ENCODE measurements around the gene ADIPOR2. TPM values are rescaled to one million over a fixed set of nuclear protein-coding genes. Genes with fewer than 3 reads are reported as not detected.
A peak's percentile ranks its signal among the peaks of the same experiment; 100 is the strongest.
"Not testable (repeated sequence)": the region's sequence is repeated elsewhere in the genome, so short reads cannot be mapped to it uniquely, and the experiment has no call there.

The ADIPOR2 gene
- total RNA-seq, 4 donors from 2014 or later: 46.0 to 59.3 (median 52.4) TPM

- H3K4me3 ChIP-seq (replicated peaks in 1 of 3): no peak overlapping the region
- H3K36me3 ChIP-seq: no peaks in the 10 kb centered on the region
- TF ChIP-seq POLR2A (IDR thresholded peaks at IDR 0.05): no peak
- no peak for TF ChIP-seq CTCF (IDR thresholded peaks at IDR 0.05)
- intact Hi-C loops (cut with DNase I): no loop called here
- WGBS, 2 donors: 84 to 85% methylated on average over 3 of the region's 3 CpGs
- no peak for DNase-seq
- no peak overlapping the region for H3K27ac ChIP-seq
- no peaks in the 10 kb centered on the region for H3K9me3 ChIP-seq
- peaks cover 10 to 13% of the 10 kb centered on the region in 2 donors for H3K4me1 ChIP-seq
- H3K27me3 ChIP-seq: no peaks in the 10 kb centered on the region
These were observed 13.2 kb downstream of the ADIPOR2 start for GRCh38 chr12:1703771-1704722.

- no peak overlapping the region for H3K27ac ChIP-seq
- peaks cover 9 to 17% of the 10 kb centered on the region in 2 donors for H3K4me1 ChIP-seq
- DNase-seq: no peak
- 88 to 95% methylated on average over 3 of the region's 3 CpGs for WGBS, 2 donors
- no peak for TF ChIP-seq CTCF (IDR thresholded peaks at IDR 0.05)
- no peak for TF ChIP-seq POLR2A (IDR thresholded peaks at IDR 0.05)
- intact Hi-C loops (cut with DNase I): no loop called here
- no peaks in the 10 kb centered on the region for H3K27me3 ChIP-seq
- H3K4me3 ChIP-seq (replicated peaks in 1 of 3): no peak overlapping the region
- H3K36me3 ChIP-seq: no peaks in the 10 kb centered on the region
- H3K9me3 ChIP-seq: no peaks in the 10 kb centered on the region
These were observed 15.1 kb downstream of the ADIPOR2 start for GRCh38 chr12:1705774-1706631.

GRCh38 chr12:1706632-1706980, 15.7 kb downstream of the ADIPOR2 start:
- intact Hi-C loops (cut with DNase I): no loop called here
- no peak for TF ChIP-seq POLR2A (IDR thresholded peaks at IDR 0.05)
- TF ChIP-seq CTCF (IDR thresholded peaks at IDR 0.05): no peak

GRCh38 chr12:1707051-1707450, 16.2 kb downstream of the ADIPOR2 start:
- Histone ChIP-seq H3K9me3 (no peaks in the 10 kb centered on the region), H3K27me3 (no peaks in the 10 kb centered on the region), H3K4me3 (replicated peaks in 1 of 3) (no peak overlapping the region), H3K4me1 (peaks cover 19 to 27% of the 10 kb centered on the region in 2 donors), H3K36me3 (no peaks in the 10 kb centered on the region), H3K27ac (no peak overlapping the region)
- DNase-seq: no peak
- intact Hi-C loops (cut with DNase I): no loop called here
- 96 to 98% methylated on average over 1 of the region's 1 CpG for WGBS, 2 donors
- no peak for TF ChIP-seq CTCF (IDR thresholded peaks at IDR 0.05)
- TF ChIP-seq POLR2A (IDR thresholded peaks at IDR 0.05): no peak

More at GRCh38 chr12:1706632-1706980, 15.7 kb downstream of the ADIPOR2 start:
- Histone ChIP-seq H3K4me1 (peaks cover 15 to 23% of the 10 kb centered on the region in 2 donors), H3K27me3 (no peaks in the 10 kb centered on the region), H3K36me3 (no peaks in the 10 kb centered on the region), H3K4me3 (replicated peaks in 1 of 3) (no peak overlapping the region), H3K27ac (no peak overlapping the region), H3K9me3 (no peaks in the 10 kb centered on the region)
- WGBS, 2 donors: 81 to 87% methylated on average over 1 of the region's 1 CpG
- DNase-seq: no peak

GRCh38 chr12:1709968-1710367, 19.1 kb downstream of the ADIPOR2 start:
- DNase-seq; H3K27ac ChIP-seq; H3K9me3 ChIP-seq; H3K4me3 ChIP-seq (replicated peaks in 1 of 3); H3K27me3 ChIP-seq; H3K36me3 ChIP-seq: not testable (repeated sequence)
- intact Hi-C loops (cut with DNase I): loop anchor here (10.0 kb wide), 1 partner anchor 75 kb away; no protein-coding TSS in a partner anchor
- 97 to 100% methylated on average over 5 of the region's 5 CpGs for WGBS, 2 donors
- peaks cover 22 to 43% of the 10 kb centered on the region in 2 donors for H3K4me1 ChIP-seq

- WGBS, 2 donors: 93 to 94% methylated on average over 8 of the region's 8 CpGs
- not testable (repeated sequence) for H3K27me3 ChIP-seq; H3K4me3 ChIP-seq (replicated peaks in 1 of 3); H3K9me3 ChIP-seq; DNase-seq; H3K36me3 ChIP-seq
- peak overlapping the region in 1 of 3 donors; percentile 53 for H3K27ac ChIP-seq
- H3K4me1 ChIP-seq: peaks cover 20 to 43% of the 10 kb centered on the region in 2 donors
- intact Hi-C loops (cut with DNase I): loop anchor here (10.0 kb wide), 1 partner anchor 74 kb away; no protein-coding TSS in a partner anchor
These were observed 20.0 kb downstream of the ADIPOR2 start for GRCh38 chr12:1710870-1711269.

GRCh38 chr12:1711536-1712211, 20.8 kb downstream of the ADIPOR2 start:
- 37 to 43% methylated on average over 3 of the region's 3 CpGs for WGBS, 2 donors
- Histone ChIP-seq H3K27ac (peak overlapping the region in 2 of 3 donors; percentile 53 to 75), H3K4me1 (peaks cover 25 to 44% of the 10 kb centered on the region in 2 donors)
- not testable (repeated sequence) for H3K4me3 ChIP-seq (replicated peaks in 1 of 3); H3K27me3 ChIP-seq; DNase-seq; H3K36me3 ChIP-seq; H3K9me3 ChIP-seq
- intact Hi-C loops (cut with DNase I): loop anchor here (10.0 kb wide), 1 partner anchor 73 kb away; no protein-coding TSS in a partner anchor
